ENCODE data around the gene MAGI2. TPM values are rescaled to one million over a fixed set of nuclear protein-coding genes. Genes with fewer than 3 reads are reported as not detected.
"Not testable (repeated sequence)": the region's sequence is repeated elsewhere in the genome, so short reads cannot be mapped to it uniquely, and the experiment has no call there.

Gene MAGI2
- total RNA-seq, 2 experiments from 2014 or later, result 0.08 to 0.13 TPM

DNA sequence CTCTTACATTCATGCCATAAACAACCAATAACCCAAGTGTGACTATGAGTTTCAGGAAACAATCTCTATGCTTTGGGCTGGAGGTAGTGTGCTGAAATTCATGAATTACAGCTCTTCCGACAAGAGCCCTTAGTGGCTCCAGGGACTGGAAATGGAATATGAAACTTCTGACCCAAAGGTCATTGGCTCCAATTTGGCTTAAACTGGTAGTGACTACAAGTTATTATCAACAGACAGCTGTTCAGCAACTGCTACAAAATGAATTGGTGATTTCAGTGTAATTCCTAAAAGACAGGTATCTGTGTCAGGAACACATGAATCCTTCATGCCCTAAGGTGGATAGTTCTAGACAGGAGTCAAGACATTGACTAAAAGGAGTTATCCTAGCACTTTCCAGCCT lies 909.5 kb downstream of the MAGI2 start:
- Mint-ChIP-seq H3K36me3 (ENCODE audit: low read depth) (no peaks in the 10 kb centered on the region), H3K4me3 (no peak overlapping the region), H3K9me3 (no peaks in the 10 kb centered on the region), H3K27ac (no peak overlapping the region), H3K4me1 (no peaks in the 10 kb centered on the region), H3K27me3 (no peaks in the 10 kb centered on the region)
- ChIA-PET POLR2A (no interaction called here), CTCF (no interaction called here)
- DNase-seq, result no peak

DNA sequence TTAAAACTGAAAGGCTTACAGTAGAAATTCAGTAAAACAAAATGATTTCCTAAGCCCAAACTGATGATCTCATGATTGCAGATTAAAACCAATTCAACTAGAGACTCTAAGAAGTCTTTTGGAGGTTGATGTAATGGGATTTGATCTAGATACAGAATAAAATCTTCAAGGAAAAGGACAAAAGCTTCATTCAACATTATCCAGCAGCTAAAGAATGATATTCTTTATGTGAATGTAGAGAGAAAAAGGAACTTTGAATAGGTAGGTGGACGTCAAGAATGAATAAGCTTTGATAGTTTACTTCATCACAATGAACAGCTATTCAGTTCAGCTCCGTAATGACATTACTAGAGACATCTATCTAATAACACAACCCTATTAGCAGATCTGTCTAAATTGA lies 910.5 kb downstream of the MAGI2 start:
- POLR2A ChIA-PET, result no interaction called here
- H3K9me3 Mint-ChIP-seq, result no peaks in the 10 kb centered on the region
- CTCF ChIA-PET, result no interaction called here
- H3K36me3 Mint-ChIP-seq (ENCODE audit: low read depth), result no peaks in the 10 kb centered on the region
- no peak overlapping the region for H3K27ac Mint-ChIP-seq
- H3K4me1 Mint-ChIP-seq, result no peaks in the 10 kb centered on the region
- no peaks in the 10 kb centered on the region for H3K27me3 Mint-ChIP-seq
- DNase-seq, result no peak
- no peak overlapping the region for H3K4me3 Mint-ChIP-seq

DNA sequence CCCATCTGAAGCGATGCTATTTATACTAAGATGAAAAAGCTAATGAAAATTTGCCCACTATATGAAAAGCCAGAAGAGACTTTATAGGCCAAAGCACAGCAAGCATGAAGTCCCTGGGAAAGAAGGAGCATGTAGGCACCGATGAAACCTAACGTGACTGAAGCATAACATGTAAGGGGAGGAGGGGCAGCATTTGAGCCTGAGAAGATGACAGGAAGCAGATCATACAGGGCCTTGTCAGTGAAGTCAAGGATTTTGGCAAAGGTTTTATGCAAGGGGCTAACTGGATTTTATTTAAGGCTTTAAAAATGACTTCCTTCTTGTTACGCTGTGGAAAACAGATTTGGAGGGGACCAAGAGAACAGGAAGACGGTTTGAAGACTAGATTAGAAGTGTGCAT lies 910.9 kb downstream of the MAGI2 start:
- POLR2A ChIA-PET, result no interaction called here
- no peak for DNase-seq
- Mint-ChIP-seq H3K27ac (no peak overlapping the region), H3K36me3 (ENCODE audit: low read depth) (no peaks in the 10 kb centered on the region), H3K4me3 (no peak overlapping the region), H3K9me3 (peaks cover under 1% of the 10 kb centered on the region), H3K4me1 (no peaks in the 10 kb centered on the region), H3K27me3 (no peaks in the 10 kb centered on the region)
- CTCF ChIA-PET, result no interaction called here

DNA sequence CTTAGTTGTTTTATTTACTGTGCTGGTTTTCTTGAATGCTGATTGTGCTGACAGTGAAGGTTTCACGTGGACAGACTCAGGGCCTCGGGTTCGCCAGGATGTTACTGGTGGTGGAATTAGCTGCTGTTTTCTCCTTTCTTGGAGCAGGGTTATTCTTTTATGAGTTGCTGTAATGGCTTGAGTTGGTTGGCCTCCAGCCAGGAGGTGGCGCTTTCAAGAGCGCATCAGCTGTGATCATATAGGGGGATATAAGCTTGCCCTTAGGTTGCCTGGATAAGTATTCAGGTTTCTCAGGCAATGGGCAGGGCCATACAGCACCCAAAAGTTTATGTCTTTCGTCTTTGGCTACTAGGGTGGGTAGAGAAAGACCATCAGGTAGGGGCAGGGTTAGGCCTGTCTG lies 913.6 kb downstream of the MAGI2 start:
- Mint-ChIP-seq H3K9me3 (peaks cover 6% of the 10 kb centered on the region), H3K27me3 (no peaks in the 10 kb centered on the region), H3K27ac (no peak overlapping the region), H3K4me3 (no peak overlapping the region), H3K4me1 (no peaks in the 10 kb centered on the region), H3K36me3 (ENCODE audit: low read depth) (no peaks in the 10 kb centered on the region)
- CTCF ChIA-PET, result no interaction called here
- POLR2A ChIA-PET, result no interaction called here
- no peak for DNase-seq

DNA sequence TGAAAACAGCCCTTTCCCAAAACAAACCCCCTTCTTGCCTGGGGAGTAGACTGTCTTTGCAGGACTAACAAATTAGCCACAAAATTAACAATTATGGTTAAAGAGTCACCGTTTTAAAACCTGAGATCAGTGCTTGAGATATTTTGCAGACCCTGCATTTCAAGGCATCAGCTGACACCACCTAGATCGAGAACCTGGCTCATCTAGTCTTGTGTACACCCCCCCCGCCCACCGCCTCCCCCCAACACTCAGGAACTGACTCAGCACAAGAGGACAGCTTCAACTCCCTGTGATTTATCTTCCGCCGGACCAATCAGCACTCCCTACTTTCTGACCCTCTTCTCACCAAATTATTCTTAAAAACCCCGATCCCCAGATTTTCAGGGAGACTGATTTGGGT lies 917.8 kb downstream of the MAGI2 start:
- peaks cover 6% of the 10 kb centered on the region for H3K9me3 Mint-ChIP-seq
- no peak overlapping the region for H3K27ac Mint-ChIP-seq
- no peaks in the 10 kb centered on the region for H3K27me3 Mint-ChIP-seq
- H3K4me1 Mint-ChIP-seq, result no peaks in the 10 kb centered on the region
- H3K4me3 Mint-ChIP-seq, result no peak overlapping the region
- POLR2A ChIA-PET, result no interaction called here
- H3K36me3 Mint-ChIP-seq (ENCODE audit: low read depth), result no peaks in the 10 kb centered on the region
- no peak for DNase-seq
- CTCF ChIA-PET, result no interaction called here

DNA sequence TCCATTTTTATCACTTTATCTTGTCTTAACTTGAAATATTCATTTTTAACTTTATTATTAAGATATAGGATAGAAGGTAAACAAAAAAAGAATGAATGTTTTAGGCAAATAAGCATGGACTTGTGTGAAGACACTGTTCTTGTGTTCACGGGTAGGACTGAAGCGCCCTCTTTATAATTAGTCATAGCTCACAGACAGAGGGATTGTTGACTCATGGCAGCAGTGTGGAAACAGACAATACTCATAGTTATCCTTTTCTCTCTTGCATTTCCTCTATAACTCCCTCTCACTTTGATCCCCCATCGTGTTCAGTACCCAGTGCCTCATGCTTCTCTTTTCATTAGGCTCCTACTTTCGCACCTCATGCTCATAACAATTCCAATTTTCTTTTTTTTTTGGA lies 923.1 kb downstream of the MAGI2 start:
- Mint-ChIP-seq H3K4me3 (no peak overlapping the region), H3K9me3 (no peaks in the 10 kb centered on the region), H3K36me3 (ENCODE audit: low read depth) (no peaks in the 10 kb centered on the region), H3K27ac (no peak overlapping the region), H3K27me3 (no peaks in the 10 kb centered on the region), H3K4me1 (no peaks in the 10 kb centered on the region)
- CTCF ChIA-PET, result no interaction called here
- no peak for DNase-seq
- POLR2A ChIA-PET, result no interaction called here

DNA sequence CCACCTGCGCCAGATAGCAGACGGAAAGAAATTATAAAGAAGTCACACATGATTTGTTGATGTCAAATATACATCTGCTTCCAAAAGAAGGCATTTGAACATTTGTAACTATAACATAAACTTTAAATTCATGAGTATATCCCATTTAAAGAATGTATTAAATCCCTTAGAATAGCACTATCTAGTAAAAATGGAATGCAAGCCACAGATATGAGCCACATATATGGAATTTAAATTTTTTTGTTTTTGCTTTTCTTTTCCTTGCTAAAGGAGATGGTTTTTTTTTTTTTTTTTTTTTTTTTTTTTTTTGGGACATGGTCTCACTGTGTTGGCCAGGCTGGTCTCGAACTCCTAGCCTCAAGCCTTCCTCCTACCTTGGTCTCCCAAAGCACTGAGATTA lies 924.1 kb downstream of the MAGI2 start:
- Mint-ChIP-seq H3K27ac (no peak overlapping the region), H3K9me3 (no peaks in the 10 kb centered on the region), H3K27me3 (no peaks in the 10 kb centered on the region), H3K4me1 (no peaks in the 10 kb centered on the region), H3K4me3 (no peak overlapping the region), H3K36me3 (ENCODE audit: low read depth) (no peaks in the 10 kb centered on the region)
- DNase-seq, result no peak
- CTCF ChIA-PET, result no interaction called here
- POLR2A ChIA-PET, result no interaction called here

DNA sequence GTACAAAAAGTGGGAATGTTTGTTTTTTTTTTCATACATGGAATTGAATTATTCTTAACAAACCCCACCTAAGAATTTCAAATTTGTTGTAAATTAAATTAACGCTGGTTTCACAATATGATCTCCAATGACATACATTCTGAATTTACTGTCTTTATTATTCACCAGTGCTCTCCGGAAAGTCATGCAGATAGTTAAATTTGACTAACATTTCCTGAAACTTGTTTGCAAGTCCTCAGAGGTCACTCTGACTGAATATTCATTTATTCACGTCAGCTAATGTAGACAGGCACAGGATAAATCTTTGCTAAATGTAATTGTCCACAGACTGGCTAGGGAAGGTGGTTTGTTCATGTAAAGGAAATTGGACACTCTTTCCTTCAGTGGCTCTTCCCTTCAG lies 924.5 kb downstream of the MAGI2 start:
- H3K4me3 Mint-ChIP-seq, result no peak overlapping the region
- no peaks in the 10 kb centered on the region for H3K27me3 Mint-ChIP-seq
- no peaks in the 10 kb centered on the region for H3K36me3 Mint-ChIP-seq (ENCODE audit: low read depth)
- CTCF ChIA-PET, result no interaction called here
- no peaks in the 10 kb centered on the region for H3K4me1 Mint-ChIP-seq
- H3K9me3 Mint-ChIP-seq, result no peaks in the 10 kb centered on the region
- POLR2A ChIA-PET, result no interaction called here
- no peak overlapping the region for H3K27ac Mint-ChIP-seq
- no peak for DNase-seq

DNA sequence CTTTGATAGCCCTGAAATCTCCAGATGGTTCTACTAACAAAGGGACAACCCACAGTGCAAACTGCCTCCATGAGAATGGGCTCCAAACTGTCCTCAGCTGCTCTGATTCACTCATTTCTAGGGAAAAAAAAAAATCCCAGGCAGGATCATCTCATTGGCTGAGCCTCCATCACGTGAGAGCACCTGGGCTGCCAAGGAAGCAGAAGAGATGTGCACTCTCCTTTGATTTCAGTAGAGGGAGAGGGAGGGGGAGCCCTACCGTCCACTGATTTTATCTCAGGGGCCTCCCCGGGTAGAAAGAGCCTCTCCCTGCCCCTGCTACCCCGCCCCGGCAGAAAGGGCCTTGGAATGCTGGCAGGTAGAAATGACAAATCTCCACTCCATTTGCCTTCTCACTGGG lies 929.5 kb downstream of the MAGI2 start:
- Mint-ChIP-seq H3K27ac (no peak overlapping the region), H3K27me3 (no peaks in the 10 kb centered on the region), H3K4me1 (no peaks in the 10 kb centered on the region), H3K36me3 (ENCODE audit: low read depth) (no peaks in the 10 kb centered on the region), H3K9me3 (no peaks in the 10 kb centered on the region), H3K4me3 (no peak overlapping the region)
- POLR2A ChIA-PET, result no interaction called here
- CTCF ChIA-PET, result no interaction called here
- DNase-seq, result no peak

DNA sequence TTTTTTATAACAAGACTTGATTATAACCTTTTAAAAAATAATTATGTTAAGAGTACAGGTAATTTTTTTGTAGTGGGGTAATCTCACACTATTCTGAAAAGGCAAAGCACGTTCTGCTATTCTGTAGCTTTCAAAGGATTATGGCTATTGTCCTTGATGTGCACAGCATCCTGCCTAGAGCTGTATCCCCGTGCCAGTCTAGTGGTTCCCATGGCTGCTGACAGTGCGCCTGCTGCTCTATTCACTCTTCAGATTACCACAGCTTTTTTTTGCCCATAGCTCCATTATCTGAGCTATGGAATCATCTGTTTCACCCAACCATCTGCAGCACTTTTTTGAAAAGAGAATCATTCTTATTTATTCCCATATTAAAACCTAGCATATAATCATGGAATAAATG lies 931.5 kb downstream of the MAGI2 start:
- no peak for DNase-seq

DNA sequence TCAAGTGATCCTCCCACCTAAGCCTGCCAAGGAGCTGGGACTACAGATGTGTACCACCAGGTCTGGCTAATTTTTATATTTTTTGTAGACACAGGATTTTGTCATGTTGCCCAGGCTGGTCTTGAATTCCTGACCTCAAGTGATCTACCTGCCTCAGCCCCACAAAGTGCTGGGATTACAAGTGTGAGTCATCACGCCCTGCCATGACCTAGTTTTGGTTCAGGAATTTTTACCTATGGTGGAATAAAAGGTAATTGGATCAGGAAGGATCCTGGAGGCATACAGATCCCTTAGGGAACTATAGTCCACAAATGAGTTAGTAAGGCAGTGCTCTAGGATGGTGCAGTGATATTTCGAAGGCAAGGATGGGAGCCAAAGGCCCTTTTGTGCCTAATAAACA lies 937.0 kb downstream of the MAGI2 start:
- Mint-ChIP-seq H3K4me1 (no peaks in the 10 kb centered on the region), H3K27me3 (no peaks in the 10 kb centered on the region), H3K27ac (no peak overlapping the region), H3K4me3 (no peak overlapping the region), H3K36me3 (ENCODE audit: low read depth) (no peaks in the 10 kb centered on the region), H3K9me3 (no peaks in the 10 kb centered on the region)
- ChIA-PET CTCF (no interaction called here), POLR2A (no interaction called here)
- DNase-seq, result no peak

More for the DNA sequence above, 931.5 kb downstream of the MAGI2 start:
- H3K36me3 Mint-ChIP-seq (ENCODE audit: low read depth), result no peaks in the 10 kb centered on the region
- CTCF ChIA-PET, result no interaction called here
- no peak overlapping the region for H3K27ac Mint-ChIP-seq
- H3K9me3 Mint-ChIP-seq, result no peaks in the 10 kb centered on the region
- no peak overlapping the region for H3K4me3 Mint-ChIP-seq
- H3K4me1 Mint-ChIP-seq, result no peaks in the 10 kb centered on the region
- H3K27me3 Mint-ChIP-seq, result no peaks in the 10 kb centered on the region
- POLR2A ChIA-PET, result no interaction called here

DNA sequence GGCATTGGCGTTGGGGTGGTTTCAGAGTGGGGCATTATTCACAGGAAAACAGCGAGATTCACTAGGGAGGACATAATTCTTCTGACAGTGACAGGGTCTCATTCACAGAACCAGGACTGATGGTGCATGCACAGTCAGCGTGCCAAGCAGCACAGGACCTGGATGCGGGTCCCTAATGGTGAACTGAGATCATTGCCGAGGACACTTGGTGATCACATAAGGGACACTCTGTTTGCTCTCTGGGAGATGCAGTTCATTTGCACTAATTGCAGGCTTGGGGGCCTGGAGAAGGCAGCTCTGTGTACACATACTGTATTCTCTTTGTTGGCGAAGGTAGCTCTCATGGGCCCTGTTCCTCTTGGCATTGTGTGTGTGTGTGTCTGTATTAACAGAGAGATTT lies 938.8 kb downstream of the MAGI2 start:
- H3K4me3 Mint-ChIP-seq, result no peak overlapping the region
- no peak for DNase-seq
- H3K4me1 Mint-ChIP-seq, result no peaks in the 10 kb centered on the region
- H3K36me3 Mint-ChIP-seq (ENCODE audit: low read depth), result no peaks in the 10 kb centered on the region
- ChIA-PET POLR2A (no interaction called here), CTCF (no interaction called here)
- no peaks in the 10 kb centered on the region for H3K27me3 Mint-ChIP-seq
- no peaks in the 10 kb centered on the region for H3K9me3 Mint-ChIP-seq
- no peak overlapping the region for H3K27ac Mint-ChIP-seq

DNA sequence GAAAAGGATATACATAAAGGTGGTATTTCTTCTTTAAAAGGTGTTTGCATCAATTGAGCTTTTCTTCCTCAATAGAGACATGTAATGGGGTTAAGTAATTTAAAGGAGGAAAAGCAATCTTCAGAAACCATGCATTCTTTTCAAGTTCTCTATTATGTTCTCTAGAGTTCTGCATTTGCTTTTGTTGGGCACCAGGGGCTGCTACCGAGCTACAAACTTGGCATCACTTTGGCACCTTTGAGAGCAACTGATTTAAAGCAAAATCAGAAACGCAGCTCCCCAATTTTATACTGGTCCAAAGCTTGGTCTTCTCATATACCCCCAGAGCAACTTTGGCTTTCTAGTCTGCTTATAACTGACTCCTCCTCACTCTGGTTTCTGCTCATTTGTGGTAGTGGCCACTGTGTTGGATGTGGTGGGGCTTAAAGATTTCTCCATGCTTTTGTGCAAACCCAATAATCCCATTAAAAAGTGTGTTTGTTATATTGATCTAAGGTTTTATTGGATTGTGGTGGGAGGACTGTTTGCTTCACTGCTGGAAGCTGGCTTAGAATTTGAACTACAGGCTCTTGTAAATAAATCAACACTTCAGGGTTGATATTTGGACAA lies 942.8 kb downstream of the MAGI2 start:
- CTCF ChIA-PET, result no interaction called here

DNA sequence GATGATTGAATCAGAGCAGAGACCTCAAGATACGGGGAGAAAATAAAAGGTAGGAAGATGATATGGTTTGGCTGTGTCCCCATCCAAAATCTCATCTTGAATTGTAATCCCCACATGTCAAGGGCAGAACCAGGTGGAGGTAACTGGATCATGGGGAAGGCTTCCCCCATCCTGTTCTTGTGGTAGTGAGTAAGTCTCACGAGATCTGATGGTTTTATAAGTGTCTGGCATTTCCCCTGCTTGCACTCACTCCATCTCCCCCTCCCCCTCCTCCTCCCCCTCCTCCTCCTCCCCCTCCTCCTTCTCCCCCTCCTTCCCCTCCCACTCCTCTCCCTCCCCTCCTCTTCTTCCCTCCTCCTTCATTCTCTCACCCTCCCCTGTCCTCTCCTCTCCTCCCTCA lies 950.2 kb downstream of the MAGI2 start:
- H3K4me1 Mint-ChIP-seq; H3K9me3 Mint-ChIP-seq; H3K36me3 Mint-ChIP-seq (ENCODE audit: low read depth); H3K27ac Mint-ChIP-seq; DNase-seq; CTCF ChIA-PET; H3K27me3 Mint-ChIP-seq; H3K4me3 Mint-ChIP-seq; POLR2A ChIA-PET: not testable (repeated sequence)

More for the DNA sequence above, 942.8 kb downstream of the MAGI2 start:
- no peaks in the 10 kb centered on the region for H3K27me3 Mint-ChIP-seq
- no peak for DNase-seq
- H3K4me1 Mint-ChIP-seq, result no peaks in the 10 kb centered on the region
- no peak overlapping the region for H3K27ac Mint-ChIP-seq
- POLR2A ChIA-PET, result no interaction called here
- no peaks in the 10 kb centered on the region for H3K9me3 Mint-ChIP-seq
- no peaks in the 10 kb centered on the region for H3K36me3 Mint-ChIP-seq (ENCODE audit: low read depth)
- H3K4me3 Mint-ChIP-seq, result no peak overlapping the region

DNA sequence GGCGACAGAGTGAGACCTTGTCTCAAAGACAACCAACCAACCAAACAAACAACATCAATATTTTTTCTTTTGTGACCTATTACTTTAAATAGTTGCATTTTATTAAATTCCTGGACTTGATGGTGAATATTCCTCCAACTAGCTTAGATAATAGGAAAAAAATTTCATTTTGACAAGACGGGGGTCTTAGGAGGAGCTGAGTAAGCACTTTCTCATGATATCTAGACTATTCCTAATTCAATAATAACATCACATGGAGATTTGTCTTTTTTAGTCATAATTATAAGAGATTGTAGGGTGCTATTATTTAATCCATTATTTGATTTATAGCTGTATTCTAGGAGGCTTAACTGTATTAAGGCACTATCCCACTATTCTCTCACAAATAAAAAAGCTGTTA lies 952.4 kb downstream of the MAGI2 start:
- no peak overlapping the region for H3K4me3 Mint-ChIP-seq
- DNase-seq, result no peak
- CTCF ChIA-PET, result no interaction called here
- POLR2A ChIA-PET, result no interaction called here
- H3K9me3 Mint-ChIP-seq, result no peaks in the 10 kb centered on the region
- H3K27me3 Mint-ChIP-seq, result no peaks in the 10 kb centered on the region
- H3K4me1 Mint-ChIP-seq, result no peaks in the 10 kb centered on the region
- no peak overlapping the region for H3K27ac Mint-ChIP-seq
- H3K36me3 Mint-ChIP-seq (ENCODE audit: low read depth), result no peaks in the 10 kb centered on the region

Measured in activated CD4-positive, alpha-beta memory T cell treated with anti-CD3 and anti-CD28 coated beads, Interleukin-2, amount 10 ng/mL, durations not matched to agents 7 days and 5 days (primary cell).